Stimulated activated CD8-positive, alpha-beta memory T cell treated with anti-CD3 and anti-CD28 coated beads, Interleukin-7, amount 100 ng/mL, for 24 hours (primary cell): ENCODE data around the gene SIN3A.
"Not testable (repeated sequence)": the region's sequence is repeated elsewhere in the genome, so short reads cannot be mapped to it uniquely, and the experiment has no call there.

ENCODE experiments used
- DNase-seq: peaks from one replicate; pipeline ENCODE4 v3.0.0-alpha.2; 2020; ENCODE audit warnings: low read depth

The SIN3A gene

GRCh38 chr15:75450307-75451201, 936 bp downstream of the SIN3A start:
- DNase-seq, result peak; percentile 88

DNA sequence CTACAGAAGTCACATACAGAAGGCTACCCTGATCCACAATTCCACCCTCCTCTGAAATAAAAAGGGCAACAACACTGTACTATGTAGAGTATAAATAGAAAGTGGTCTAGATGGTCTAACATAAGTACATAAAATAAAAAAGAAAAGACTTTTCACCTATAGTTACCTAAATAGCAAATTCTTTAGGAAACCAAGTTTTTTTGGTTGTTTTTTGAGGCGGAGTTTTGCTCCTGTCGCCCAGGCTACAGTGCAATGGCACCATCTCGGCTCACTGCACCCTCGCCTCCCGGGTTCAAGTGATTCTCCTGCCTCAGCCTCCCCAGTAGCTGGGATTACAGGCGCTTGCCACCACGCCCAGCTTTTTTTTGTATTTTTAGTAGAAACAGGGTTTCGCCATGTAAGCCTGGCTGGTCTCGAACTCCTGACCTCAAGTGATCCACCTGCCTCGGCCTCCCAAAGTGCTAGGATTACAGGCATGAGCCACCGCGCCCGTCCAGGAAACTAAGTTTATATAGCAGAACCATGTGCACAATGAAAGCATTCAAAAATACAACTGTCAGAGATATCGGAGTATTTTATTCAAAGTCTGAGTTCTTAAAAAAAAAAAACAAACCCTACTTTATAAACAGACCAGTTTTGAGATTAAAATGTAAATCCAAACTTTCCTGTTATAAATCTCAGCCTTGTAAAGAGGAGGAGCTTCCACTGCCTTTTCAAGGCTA, 1.7 kb downstream of the SIN3A start:
- DNase-seq, result no peak

DNA sequence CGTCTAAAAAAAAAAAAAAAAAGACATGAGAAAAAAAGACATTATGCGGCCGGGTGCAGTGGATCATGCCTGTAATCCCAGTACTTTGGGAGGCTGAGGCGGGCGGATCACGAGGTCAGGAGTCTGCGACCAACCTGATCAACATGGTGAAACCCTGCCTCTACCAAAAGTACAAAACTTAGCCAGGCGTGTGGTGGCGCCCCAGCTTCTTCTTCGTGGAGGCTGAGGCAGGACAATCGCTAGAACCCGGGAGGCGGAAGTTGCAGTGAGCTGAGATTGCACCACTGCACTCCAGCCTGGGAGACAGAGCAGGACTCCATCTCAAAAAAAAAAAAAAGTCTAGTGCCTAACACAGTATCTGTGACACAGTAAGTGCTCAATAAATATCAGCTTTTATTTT, 3.3 kb downstream of the SIN3A start:
- DNase-seq, result not testable (repeated sequence)

DNA sequence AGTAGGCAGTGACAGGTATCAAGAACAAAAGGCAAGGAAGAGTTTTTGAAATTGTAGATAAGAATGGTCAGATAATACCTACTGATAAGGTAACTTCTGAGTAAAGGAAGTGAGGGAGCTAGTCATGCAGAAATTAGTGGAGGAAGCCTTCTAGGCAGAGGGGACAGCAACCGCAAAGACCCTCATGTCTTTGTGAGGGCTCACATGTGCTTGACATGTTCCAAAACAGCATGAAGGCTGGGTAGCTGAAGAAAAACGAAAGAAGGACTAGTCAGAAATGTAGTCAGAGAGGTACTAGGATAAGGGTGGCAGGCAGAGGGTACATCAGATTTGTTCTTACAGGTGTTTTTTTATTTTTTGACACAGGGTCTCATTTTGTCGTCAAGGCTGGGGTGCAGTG, 5.3 kb downstream of the SIN3A start:
- no peak for DNase-seq

DNA sequence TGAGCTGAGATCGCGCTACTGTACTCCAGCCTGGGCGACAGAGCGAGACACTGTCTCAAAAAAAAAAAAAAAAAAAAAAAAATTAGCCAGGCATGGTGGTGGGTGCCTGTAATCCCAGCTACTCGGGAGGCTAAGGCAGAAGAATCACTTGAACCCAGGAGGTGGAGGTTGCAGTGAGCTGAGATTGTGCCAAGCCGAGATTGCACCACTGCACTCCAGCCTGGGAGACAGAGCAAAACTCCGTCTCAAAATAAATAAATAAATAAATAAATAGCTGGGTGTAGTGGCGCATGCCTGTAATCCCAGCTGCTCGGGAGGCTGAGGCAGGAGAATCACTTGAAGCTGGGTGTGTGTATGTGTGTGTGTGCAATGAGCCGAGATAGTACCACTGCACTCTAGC, 6.2 kb downstream of the SIN3A start:
- not testable (repeated sequence) for DNase-seq

GRCh38 chr15:75443972-75444453, 7.5 kb downstream of the SIN3A start:
- not testable (repeated sequence) for DNase-seq

DNA sequence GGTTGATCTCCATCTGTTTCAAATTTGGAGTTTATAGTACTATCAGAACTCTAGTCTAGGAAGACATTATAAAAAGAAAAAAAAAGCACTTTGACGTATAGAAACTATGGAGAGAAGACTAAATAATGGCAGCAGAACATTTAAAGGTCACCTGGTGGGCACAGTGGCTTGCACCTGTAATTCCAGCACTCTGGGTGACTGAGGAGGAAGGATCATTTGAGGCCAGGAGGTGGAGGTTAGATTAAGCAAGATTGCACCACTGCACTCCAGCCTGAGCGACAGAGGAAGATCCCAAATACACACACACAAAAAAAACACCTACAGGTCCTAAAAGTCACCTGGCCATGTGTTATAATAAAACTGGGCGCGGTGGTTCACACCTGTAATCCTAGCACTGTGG, 13.8 kb downstream of the SIN3A start:
- DNase-seq, result no peak

DNA sequence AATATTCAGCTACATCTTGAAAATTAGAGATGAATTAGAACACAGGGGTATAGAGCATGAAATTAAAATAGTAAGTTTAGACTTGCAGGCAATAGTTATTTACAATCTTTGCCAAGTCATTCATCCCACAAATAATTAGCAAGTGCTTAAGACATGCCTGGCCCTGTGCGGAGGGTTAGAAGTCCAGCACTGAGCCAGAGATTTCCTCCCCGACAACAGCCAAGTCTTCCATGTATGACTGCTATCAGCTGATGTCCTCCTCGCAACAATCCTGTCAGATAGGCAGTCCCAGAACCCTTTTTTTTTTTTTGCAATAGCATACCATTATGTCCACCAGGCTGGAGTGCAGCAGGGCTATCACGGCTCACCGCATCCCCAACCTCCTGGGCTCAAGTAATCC, 14.6 kb downstream of the SIN3A start:
- no peak for DNase-seq

DNA sequence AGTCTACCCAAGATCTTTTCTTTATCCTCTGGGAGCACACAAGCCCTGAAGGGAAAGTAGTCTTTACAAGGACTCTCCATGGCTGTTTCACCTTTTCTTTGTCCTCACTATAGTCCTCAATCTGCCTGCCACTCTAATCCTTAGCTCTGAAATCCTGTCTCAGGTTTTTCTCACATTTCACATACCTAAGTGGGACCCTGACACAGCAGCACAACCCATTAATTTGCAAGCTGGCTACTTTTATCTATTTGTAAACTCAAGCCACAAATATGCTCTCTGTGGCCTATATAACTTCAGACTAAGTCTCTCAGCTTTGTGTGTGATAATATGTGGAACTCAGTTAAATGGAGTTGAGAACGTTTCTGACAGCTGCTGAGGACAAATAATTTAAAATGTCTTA, 19.8 kb downstream of the SIN3A start:
- DNase-seq, result no peak

- no peak for DNase-seq
Observed at GRCh38 chr15:75431270-75431669, 20.2 kb downstream of the SIN3A start.

- DNase-seq, result no peak
Observed at GRCh38 chr15:75430259-75430658, 21.2 kb downstream of the SIN3A start.

DNA sequence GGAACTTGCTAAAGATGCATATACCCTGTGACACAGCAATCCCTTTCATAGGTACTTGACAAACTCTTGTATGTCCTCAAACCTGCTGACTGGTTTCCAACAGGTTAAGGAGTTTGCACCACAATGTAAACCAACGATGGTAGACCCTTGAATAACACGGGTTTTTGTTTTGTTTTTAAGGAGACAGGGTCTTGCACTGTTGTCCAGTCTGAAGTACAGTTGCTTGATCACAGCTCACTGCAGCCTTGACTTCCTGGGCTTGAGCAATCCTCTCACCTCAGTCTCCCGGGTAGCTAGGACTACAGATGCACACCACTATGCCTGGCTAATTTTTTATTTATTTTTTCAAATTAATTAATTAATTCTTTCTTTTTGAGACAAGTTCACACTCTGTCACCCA, 23.3 kb downstream of the SIN3A start:
- DNase-seq, result no peak

DNA sequence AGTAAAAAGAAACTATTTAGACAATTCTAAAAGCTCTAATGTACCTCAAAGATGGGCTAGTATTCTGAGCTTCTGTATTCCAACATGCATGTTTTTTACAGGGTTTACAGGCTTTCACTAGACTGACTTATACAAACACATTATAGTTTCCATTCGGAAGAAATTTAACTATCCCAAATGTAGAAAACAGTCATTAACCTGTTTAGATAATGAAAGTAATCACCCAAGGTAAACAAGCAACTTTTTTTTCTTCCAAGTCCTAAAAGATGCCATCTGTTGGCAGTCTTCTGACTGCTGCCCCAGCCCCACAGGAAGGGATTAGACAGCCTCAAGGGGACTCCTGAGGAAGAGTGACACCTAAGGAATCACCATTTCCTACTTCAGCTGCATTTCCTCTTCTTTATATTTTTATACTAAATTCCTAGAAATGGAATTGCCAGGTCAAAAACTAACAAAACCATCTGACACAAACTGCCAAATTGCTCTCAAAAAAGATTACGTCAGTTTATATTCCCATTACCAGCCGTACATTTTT, 25.5 kb downstream of the SIN3A start:
- DNase-seq, result no peak

DNA sequence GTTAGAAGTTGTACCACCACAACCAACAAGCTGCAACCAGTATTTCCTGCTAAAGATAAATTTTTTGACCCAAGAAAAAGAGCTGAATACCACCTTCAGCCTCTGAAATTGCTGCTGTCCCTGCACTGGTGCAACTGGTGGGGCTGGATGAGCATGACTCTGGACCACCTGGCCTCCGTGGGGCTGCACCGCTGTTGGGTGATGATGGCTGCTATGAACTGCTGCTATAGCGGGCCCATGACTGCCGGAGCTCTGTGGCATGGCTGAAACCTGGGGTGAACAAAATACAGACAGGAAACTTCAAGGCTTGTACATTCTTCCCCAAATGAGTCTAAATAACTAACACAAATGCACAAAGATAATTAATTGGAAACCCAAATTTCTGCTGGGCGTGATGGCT, 28.9 kb downstream of the SIN3A start:
- no peak for DNase-seq

GRCh38 chr15:75420698-75421097, 30.8 kb downstream of the SIN3A start:
- no peak for DNase-seq

- no peak for DNase-seq
Observed at GRCh38 chr15:75416584-75416983, 34.9 kb downstream of the SIN3A start.

GRCh38 chr15:75410196-75410595, 41.3 kb downstream of the SIN3A start:
- no peak for DNase-seq

- DNase-seq, result no peak
Observed at GRCh38 chr15:75407083-75407482, 44.4 kb downstream of the SIN3A start.

GRCh38 chr15:75403892-75404291, 47.6 kb downstream of the SIN3A start:
- no peak for DNase-seq

GRCh38 chr15:75397494-75397893, 54.0 kb downstream of the SIN3A start:
- no peak for DNase-seq

- no peak for DNase-seq
Observed at GRCh38 chr15:75389791-75390382, 61.6 kb downstream of the SIN3A start.

GRCh38 chr15:75383986-75384385, 67.5 kb downstream of the SIN3A start:
- not testable (repeated sequence) for DNase-seq

DNA sequence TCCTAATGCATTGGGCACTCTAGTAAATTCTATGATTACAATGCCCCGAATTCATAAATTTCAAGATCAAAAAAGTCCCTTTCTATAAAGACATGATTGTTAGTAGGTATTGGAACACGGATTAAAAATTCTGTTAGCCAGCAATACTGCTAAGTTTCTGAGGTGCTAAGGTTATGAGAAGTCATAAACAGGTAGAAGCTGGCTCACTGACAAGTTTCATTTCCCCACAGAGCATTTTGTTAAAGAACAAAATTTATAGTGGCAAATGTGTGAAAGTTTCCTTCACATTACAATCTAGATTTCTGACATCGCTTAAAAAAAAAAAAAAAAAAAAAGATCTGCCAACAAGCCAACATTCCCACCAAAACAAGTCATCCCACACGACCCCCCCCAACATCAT, 70.7 kb downstream of the SIN3A start:
- no peak for DNase-seq
